Thymus (tissue), 2 donors: ENCODE measurements around the gene KLHL3. TPM values are rescaled to one million over a fixed set of nuclear protein-coding genes. Genes with fewer than 3 reads are reported as not detected.

Experiments
- polyA plus RNA-seq: library from polyadenylated mRNA; stranded (reverse); fragments of 200-250 nt; gene quantifications from one replicate; pipeline ENCODE4 v1.2.3, GENCODE V29; 2013
- total RNA-seq: library from RNA; stranded (reverse); fragments of 120-200 nt; gene quantifications from one replicate; pipeline ENCODE4 v1.2.4, GENCODE V29; 2013
- donor health status: healthy.

Gene KLHL3
- total and polyA plus RNA-seq, 2 donors: 5.0 to 5.8 TPM

Other genes with a start within 250 kb of the KLHL3 start
- gene SPOCK1, start 236.8 kb downstream of the KLHL3 start, total RNA-seq: 3.7 TPM
- 8.6 TPM for gene SPOCK1, start 236.8 kb downstream of the KLHL3 start, polyA plus RNA-seq
- 12.7 TPM for gene HNRNPA0, start 18.3 kb upstream of the KLHL3 start, total RNA-seq
- gene HNRNPA0, start 18.3 kb upstream of the KLHL3 start, polyA plus RNA-seq: 32.9 TPM
- gene MYOT, start 131.8 kb upstream of the KLHL3 start, total RNA-seq: 0.33 TPM
- 0.80 TPM for gene MYOT, start 131.8 kb upstream of the KLHL3 start, polyA plus RNA-seq
- not detected for gene PKD2L2, start 153.4 kb upstream of the KLHL3 start, total RNA-seq
- gene PKD2L2, start 153.4 kb upstream of the KLHL3 start, polyA plus RNA-seq: 0.07 TPM